Measurements from ENCODE around the gene HACE1.

The HACE1 gene

GRCh38 chr6:104728448-104728847, 131.3 kb downstream of the HACE1 start:
- no peak for DNase-seq

GRCh38 chr6:104718672-104719071, 141.0 kb downstream of the HACE1 start:
- no peak for DNase-seq

GRCh38 chr6:104716858-104717257, 142.9 kb downstream of the HACE1 start:
- no peak for DNase-seq

- no peak for DNase-seq
Measured at GRCh38 chr6:104714796-104715195, 144.9 kb downstream of the HACE1 start.

- DNase-seq: no peak
Measured at GRCh38 chr6:104713982-104714381, 145.7 kb downstream of the HACE1 start.

- DNase-seq: peak; percentile 59
Measured at GRCh38 chr6:104711371-104711770, 148.3 kb downstream of the HACE1 start.

GRCh38 chr6:104710543-104711335, 149.0 kb downstream of the HACE1 start:
- no peak for DNase-seq

GRCh38 chr6:104705916-104706442, 153.7 kb downstream of the HACE1 start:
- DNase-seq: no peak

GRCh38 chr6:104705095-104705707, 154.5 kb downstream of the HACE1 start:
- DNase-seq: no peak

- no peak for DNase-seq
Measured at GRCh38 chr6:104704191-104704590, 155.5 kb downstream of the HACE1 start.

- DNase-seq: no peak
Measured at GRCh38 chr6:104702126-104702841, 157.4 kb downstream of the HACE1 start.

GRCh38 chr6:104700371-104701185, 159.1 kb downstream of the HACE1 start:
- DNase-seq: no peak

- no peak for DNase-seq
Measured at GRCh38 chr6:104699593-104700329, 160.0 kb downstream of the HACE1 start.

- DNase-seq: no peak
Measured at GRCh38 chr6:104698979-104699378, 160.7 kb downstream of the HACE1 start.

- no peak for DNase-seq
Measured at GRCh38 chr6:104692008-104692407, 167.7 kb downstream of the HACE1 start.

GRCh38 chr6:104689551-104690205, 170.0 kb downstream of the HACE1 start:
- no peak for DNase-seq

GRCh38 chr6:104688283-104688969, 171.3 kb downstream of the HACE1 start:
- DNase-seq: no peak

GRCh38 chr6:104686550-104687175, 173.1 kb downstream of the HACE1 start:
- DNase-seq: no peak

- no peak for DNase-seq
Measured at GRCh38 chr6:104685871-104686549, 173.7 kb downstream of the HACE1 start.
